ENCODE data around the gene MRC1. TPM values are rescaled to one million over a fixed set of nuclear protein-coding genes. Genes with fewer than 3 reads are reported as not detected.

MRC1 gene
- total RNA-seq, 1 donor from 2014 or later: not detected

DNA sequence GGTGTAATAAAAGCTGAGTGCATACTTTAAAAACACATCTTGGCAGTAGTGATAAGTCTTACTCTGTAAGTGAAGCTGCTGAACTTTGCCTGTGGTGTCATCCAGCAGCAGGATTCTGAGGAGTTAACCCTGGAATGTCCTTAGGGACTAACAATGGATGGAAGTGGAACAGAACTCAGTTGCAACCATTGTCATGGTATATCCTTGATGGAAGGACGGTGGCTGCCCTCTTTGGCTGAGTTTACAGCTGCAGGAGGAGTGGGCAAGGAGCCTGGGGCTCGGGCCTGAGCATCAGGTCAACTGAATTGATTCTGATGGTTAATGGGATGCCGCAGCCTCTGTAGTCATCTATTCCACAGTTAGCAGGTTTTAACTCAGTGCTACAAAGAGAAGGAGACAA lies 56.2 kb downstream of the MRC1 start:
- Mint-ChIP-seq H3K27me3 (ENCODE audit: low read depth) (no peaks in the 10 kb centered on the region), H3K4me3 (ENCODE audit: low read depth) (no peak overlapping the region), H3K4me1 (ENCODE audit: low read depth) (no peaks in the 10 kb centered on the region), H3K9me3 (no peaks in the 10 kb centered on the region), H3K27ac (no peak overlapping the region), H3K36me3 (ENCODE audit: low read depth) (no peaks in the 10 kb centered on the region)
- no peak for DNase-seq (ENCODE audit: low spot score)
- intact Hi-C loops (cut with micrococcal nuclease): no loop called here

DNA sequence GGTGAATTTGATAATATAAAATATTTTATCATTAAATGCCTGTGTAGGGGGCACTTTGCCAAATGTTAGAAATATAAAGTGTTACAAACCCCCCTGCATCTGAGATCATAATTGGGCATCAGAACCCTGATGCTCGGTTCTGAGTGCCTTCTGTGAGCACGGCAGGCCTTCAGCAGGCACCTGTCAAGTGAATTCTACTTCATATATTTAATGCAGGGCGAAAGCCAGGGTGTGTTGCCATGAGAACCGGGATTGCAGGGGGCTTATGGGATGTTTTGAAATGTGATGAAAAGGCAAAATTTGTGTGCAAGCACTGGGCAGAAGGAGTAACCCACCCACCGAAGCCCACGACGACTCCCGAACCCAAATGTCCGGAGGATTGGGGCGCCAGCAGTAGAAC lies 57.2 kb downstream of the MRC1 start:
- Mint-ChIP-seq H3K27me3 (ENCODE audit: low read depth) (no peaks in the 10 kb centered on the region), H3K36me3 (ENCODE audit: low read depth) (no peaks in the 10 kb centered on the region), H3K4me1 (ENCODE audit: low read depth) (no peaks in the 10 kb centered on the region), H3K9me3 (no peaks in the 10 kb centered on the region), H3K27ac (no peak overlapping the region), H3K4me3 (ENCODE audit: low read depth) (no peak overlapping the region)
- no peak for DNase-seq (ENCODE audit: low spot score)
- intact Hi-C loops (cut with micrococcal nuclease): no loop called here

DNA sequence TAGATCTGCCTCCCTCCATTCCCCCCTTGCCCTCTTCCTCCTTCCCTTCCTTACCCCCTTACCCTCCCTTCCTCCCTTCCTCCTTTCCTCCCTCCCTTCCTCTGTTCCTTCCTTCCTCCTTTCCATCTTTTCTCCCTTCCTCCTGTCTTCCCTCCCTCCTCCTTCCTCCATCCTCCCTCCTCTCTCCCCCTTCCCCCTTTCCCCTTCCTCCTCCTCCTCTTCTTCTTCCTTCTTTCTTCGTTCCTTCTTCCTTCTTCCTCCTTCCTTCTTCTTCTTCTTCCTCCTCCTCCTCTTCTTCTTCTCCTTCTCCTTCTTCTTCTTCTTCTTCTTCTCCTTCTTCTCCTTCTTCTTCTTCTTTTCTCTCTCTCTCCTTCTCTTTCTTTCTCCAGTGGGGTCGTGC lies 57.9 kb downstream of the MRC1 start:
- DNase-seq (ENCODE audit: low spot score): no peak
- intact Hi-C loops (cut with micrococcal nuclease): no loop called here
- no peaks in the 10 kb centered on the region for H3K4me1 Mint-ChIP-seq (ENCODE audit: low read depth)
- H3K36me3 Mint-ChIP-seq (ENCODE audit: low read depth): no peaks in the 10 kb centered on the region
- H3K27me3 Mint-ChIP-seq (ENCODE audit: low read depth): no peaks in the 10 kb centered on the region
- no peak overlapping the region for H3K27ac Mint-ChIP-seq
- H3K9me3 Mint-ChIP-seq: no peaks in the 10 kb centered on the region
- no peak overlapping the region for H3K4me3 Mint-ChIP-seq (ENCODE audit: low read depth)

DNA sequence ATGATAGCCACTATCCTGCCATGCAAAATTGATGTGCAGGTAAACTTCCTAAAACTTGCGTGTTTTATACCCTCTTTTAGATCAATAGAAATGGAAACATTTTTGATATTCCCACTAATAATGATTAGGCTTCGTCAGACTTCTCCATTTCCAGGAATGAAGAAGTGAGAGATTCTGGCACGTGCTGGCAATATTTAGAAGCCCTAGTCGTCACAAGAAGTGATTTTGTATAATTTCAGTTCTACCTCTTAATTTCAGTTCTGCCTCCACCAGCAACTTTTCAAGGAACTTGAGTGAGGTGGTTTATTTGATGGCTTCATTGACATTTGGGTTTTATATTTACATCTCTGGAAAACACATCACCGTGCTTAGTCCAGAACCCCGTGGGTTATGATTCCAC lies 61.9 kb downstream of the MRC1 start:
- H3K4me1 Mint-ChIP-seq (ENCODE audit: low read depth): no peaks in the 10 kb centered on the region
- H3K9me3 Mint-ChIP-seq: no peaks in the 10 kb centered on the region
- H3K36me3 Mint-ChIP-seq (ENCODE audit: low read depth): no peaks in the 10 kb centered on the region
- intact Hi-C loops (cut with micrococcal nuclease): no loop called here
- DNase-seq (ENCODE audit: low spot score): no peak
- no peak overlapping the region for H3K27ac Mint-ChIP-seq
- no peaks in the 10 kb centered on the region for H3K27me3 Mint-ChIP-seq (ENCODE audit: low read depth)
- no peak overlapping the region for H3K4me3 Mint-ChIP-seq (ENCODE audit: low read depth)

DNA sequence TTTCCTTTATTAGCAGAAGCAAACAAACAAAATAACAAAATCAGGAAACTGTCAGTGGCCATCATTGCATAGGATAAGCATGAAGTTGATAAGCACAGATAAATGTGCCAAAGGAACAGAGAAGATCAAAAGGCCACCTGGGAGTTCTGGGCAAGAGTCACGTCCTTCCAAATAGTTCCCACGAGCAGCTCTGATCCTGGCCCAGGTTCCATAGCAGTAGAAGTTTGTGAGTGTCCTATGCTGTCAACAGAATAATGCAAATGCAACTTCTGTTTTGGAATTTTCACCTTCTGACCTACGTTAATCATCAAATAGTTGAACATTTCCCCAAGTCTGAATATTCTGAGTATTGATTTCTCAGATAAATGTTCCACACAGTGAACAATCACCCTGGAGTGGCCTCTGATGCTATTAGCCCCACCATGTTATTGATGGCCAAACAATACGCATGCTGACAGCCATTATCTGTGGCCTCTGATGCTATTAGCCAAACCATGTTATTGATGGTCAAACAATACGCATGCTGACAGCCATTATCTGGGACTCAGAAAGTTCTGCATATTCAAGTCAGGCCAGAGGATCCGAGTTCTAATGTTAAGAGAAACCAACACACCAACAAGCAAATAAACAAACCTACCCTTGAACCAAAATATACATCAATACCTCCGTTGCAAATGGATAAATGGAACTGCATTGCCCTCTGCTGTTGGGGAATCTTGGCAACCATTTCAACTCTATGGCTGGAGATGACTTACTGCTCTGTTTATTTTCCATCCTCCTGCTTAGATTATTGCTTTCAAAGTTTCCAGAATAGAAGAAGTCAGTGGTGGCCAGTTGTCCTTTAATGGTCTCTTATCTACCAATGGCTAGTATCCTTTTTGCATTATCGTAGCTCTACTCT lies 63.3 kb downstream of the MRC1 start:
- no peak for DNase-seq (ENCODE audit: low spot score)
- Mint-ChIP-seq H3K36me3 (ENCODE audit: low read depth) (no peaks in the 10 kb centered on the region), H3K27me3 (ENCODE audit: low read depth) (no peaks in the 10 kb centered on the region), H3K9me3 (no peaks in the 10 kb centered on the region), H3K4me3 (ENCODE audit: low read depth) (no peak overlapping the region), H3K27ac (no peak overlapping the region), H3K4me1 (ENCODE audit: low read depth) (no peaks in the 10 kb centered on the region)
- intact Hi-C loops (cut with micrococcal nuclease): loop anchor here (1.0 kb wide), 1 partner anchor 265 kb away; no protein-coding TSS in a partner anchor

DNA sequence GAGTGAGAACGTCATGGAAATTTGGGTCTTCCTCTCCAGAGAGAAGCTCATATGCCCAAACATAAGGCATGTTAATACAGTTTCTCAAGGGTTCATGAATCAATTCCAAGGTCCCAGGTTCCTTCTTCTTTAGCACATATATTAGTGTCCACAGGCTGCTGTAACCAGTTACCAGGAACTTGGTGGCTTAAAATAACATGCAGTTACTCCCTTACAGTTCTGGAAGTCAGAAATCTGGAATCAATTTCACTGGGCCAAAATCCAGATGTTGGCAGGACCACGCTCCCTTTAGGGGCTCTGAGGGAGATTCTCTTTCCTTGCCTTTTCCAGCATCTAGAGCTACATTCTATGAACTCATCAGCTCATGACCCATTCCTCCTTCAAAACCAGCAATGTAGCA lies 64.8 kb downstream of the MRC1 start:
- H3K4me3 Mint-ChIP-seq (ENCODE audit: low read depth): no peak overlapping the region
- no peaks in the 10 kb centered on the region for H3K9me3 Mint-ChIP-seq
- H3K27ac Mint-ChIP-seq: no peak overlapping the region
- H3K4me1 Mint-ChIP-seq (ENCODE audit: low read depth): no peaks in the 10 kb centered on the region
- no peak for DNase-seq (ENCODE audit: low spot score)
- no peaks in the 10 kb centered on the region for H3K36me3 Mint-ChIP-seq (ENCODE audit: low read depth)
- H3K27me3 Mint-ChIP-seq (ENCODE audit: low read depth): no peaks in the 10 kb centered on the region
- intact Hi-C loops (cut with micrococcal nuclease): no loop called here

DNA sequence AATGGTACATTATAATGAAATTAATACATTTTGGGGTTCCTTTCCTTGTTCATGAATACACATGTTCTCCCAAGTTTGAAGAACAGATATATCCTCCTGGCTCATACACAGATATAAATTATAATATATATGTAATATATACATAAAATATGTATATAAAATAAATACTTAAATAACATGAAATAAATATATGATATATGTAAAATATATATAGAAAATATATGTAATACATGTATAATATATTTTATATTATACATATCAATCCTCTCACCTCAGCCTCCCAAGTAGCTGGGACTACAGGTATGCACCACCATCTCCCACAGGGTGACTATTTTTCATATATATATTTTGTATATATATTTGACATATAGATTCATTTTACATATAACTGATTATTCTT lies 68.0 kb downstream of the MRC1 start:
- no peak overlapping the region for H3K4me3 Mint-ChIP-seq (ENCODE audit: low read depth)
- intact Hi-C loops (cut with micrococcal nuclease): no loop called here
- no peaks in the 10 kb centered on the region for H3K9me3 Mint-ChIP-seq
- no peaks in the 10 kb centered on the region for H3K36me3 Mint-ChIP-seq (ENCODE audit: low read depth)
- no peak for DNase-seq (ENCODE audit: low spot score)
- no peak overlapping the region for H3K27ac Mint-ChIP-seq
- H3K27me3 Mint-ChIP-seq (ENCODE audit: low read depth): no peaks in the 10 kb centered on the region
- H3K4me1 Mint-ChIP-seq (ENCODE audit: low read depth): no peaks in the 10 kb centered on the region

DNA sequence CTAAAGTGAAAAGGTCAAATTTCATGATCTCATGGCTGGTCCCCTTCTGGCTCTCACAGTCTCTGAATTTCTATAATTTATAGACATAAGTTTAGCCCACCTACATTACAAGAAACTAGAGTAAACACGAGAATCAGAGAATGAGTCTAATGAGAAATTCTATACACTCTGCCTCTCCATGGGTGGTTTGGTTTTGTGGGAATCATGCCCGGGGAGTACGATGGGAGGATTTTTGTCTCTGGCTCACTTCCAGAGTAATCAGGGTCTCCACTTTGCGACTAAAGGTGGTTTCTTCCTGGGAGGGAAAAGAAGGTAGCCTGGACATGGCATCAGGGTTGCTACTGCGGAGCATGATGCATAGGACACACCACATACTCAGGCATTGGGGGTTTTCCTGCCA lies 69.7 kb downstream of the MRC1 start:
- intact Hi-C loops (cut with micrococcal nuclease): no loop called here
- Mint-ChIP-seq H3K4me3 (ENCODE audit: low read depth) (no peak overlapping the region), H3K9me3 (no peaks in the 10 kb centered on the region), H3K36me3 (ENCODE audit: low read depth) (no peaks in the 10 kb centered on the region), H3K27ac (no peak overlapping the region), H3K27me3 (ENCODE audit: low read depth) (no peaks in the 10 kb centered on the region), H3K4me1 (ENCODE audit: low read depth) (no peaks in the 10 kb centered on the region)
- no peak for DNase-seq (ENCODE audit: low spot score)

DNA sequence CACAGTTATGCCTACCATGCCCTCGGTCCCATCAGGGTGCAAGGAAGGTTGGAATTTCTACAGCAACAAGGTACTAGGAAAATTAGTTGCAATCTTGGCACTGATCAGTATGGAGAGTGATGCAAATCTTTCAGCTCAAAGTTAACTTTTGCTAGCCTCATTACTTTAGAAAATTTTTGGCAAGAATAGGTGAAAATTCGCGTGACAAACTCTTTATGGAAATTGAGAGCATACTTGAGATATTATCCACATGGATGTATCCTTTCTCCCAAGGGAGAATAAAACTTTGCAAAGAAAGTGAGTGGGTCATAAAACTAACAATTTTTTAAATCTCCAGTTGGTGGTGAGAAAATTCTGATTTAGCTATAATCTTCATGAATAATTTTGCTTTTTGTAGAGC lies 71.5 kb downstream of the MRC1 start:
- Mint-ChIP-seq H3K9me3 (no peaks in the 10 kb centered on the region), H3K27ac (no peak overlapping the region), H3K4me1 (ENCODE audit: low read depth) (no peaks in the 10 kb centered on the region), H3K27me3 (ENCODE audit: low read depth) (no peaks in the 10 kb centered on the region), H3K36me3 (ENCODE audit: low read depth) (no peaks in the 10 kb centered on the region), H3K4me3 (ENCODE audit: low read depth) (no peak overlapping the region)
- intact Hi-C loops (cut with micrococcal nuclease): no loop called here
- DNase-seq (ENCODE audit: low spot score): no peak

DNA sequence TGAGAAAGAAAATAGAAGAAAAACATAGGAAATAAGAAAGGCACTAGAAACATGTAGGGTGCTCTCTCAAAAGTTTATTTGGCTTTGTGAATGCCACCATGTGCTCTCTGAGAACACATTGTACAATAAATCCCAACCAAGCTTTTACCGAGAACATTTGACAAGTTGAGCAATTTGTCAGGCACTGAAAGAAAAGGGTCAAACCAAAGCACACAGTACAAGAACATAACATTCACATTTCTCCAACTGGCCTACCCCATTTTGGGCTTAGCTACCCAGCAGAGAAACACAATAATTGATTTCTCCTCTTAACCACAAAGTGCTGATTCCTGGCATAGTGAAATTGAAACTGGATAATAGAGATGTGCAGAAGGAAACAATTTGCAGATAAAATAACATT lies 73.4 kb downstream of the MRC1 start:
- H3K27ac Mint-ChIP-seq: no peak overlapping the region
- no peaks in the 10 kb centered on the region for H3K4me1 Mint-ChIP-seq (ENCODE audit: low read depth)
- DNase-seq (ENCODE audit: low spot score): no peak
- intact Hi-C loops (cut with micrococcal nuclease): no loop called here
- H3K36me3 Mint-ChIP-seq (ENCODE audit: low read depth): no peaks in the 10 kb centered on the region
- no peaks in the 10 kb centered on the region for H3K9me3 Mint-ChIP-seq
- no peak overlapping the region for H3K4me3 Mint-ChIP-seq (ENCODE audit: low read depth)
- H3K27me3 Mint-ChIP-seq (ENCODE audit: low read depth): no peaks in the 10 kb centered on the region

DNA sequence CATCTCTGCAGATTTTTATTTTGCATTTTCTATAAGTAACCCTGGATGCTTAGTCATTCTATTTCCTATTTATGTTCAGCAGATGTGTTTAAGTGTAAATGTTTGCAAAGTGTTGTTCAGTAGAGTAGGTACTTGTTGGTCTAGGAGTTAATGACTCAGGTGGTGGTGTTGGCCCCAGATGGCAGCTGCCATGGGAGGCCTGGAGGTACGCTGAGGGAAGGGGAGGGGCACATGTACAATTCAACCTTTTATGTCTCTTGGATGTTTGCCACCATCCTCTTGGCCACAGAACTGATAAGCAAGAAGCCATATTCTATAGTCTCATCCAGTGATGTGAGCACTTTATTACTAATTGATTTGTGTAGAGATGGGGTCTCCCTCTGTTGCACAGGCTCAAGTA lies 74.5 kb downstream of the MRC1 start:
- Mint-ChIP-seq H3K36me3 (ENCODE audit: low read depth) (no peaks in the 10 kb centered on the region), H3K27ac (no peak overlapping the region), H3K27me3 (ENCODE audit: low read depth) (no peaks in the 10 kb centered on the region), H3K4me3 (ENCODE audit: low read depth) (no peak overlapping the region), H3K4me1 (ENCODE audit: low read depth) (no peaks in the 10 kb centered on the region), H3K9me3 (no peaks in the 10 kb centered on the region)
- DNase-seq (ENCODE audit: low spot score): no peak
- intact Hi-C loops (cut with micrococcal nuclease): no loop called here

DNA sequence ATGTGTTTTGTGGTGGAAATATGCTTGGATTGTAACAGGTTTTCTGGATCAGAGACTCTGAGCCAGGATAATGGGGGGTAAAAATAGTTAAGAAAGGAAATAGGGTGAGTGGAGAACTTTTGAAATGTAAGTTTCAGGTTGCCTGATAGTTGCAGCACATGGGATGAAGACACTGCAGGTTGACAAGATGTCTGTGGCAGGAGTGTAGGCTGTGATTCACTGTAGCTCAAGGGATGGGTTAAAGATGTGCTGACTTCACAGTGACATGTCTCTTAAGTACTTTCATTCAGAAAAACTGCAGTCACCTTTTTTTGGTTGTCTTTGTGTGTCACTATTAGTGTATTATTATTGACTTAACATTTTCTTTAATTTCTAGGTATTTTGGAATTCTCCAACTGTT lies 79.0 kb downstream of the MRC1 start:
- intact Hi-C loops (cut with micrococcal nuclease): no loop called here

DNA sequence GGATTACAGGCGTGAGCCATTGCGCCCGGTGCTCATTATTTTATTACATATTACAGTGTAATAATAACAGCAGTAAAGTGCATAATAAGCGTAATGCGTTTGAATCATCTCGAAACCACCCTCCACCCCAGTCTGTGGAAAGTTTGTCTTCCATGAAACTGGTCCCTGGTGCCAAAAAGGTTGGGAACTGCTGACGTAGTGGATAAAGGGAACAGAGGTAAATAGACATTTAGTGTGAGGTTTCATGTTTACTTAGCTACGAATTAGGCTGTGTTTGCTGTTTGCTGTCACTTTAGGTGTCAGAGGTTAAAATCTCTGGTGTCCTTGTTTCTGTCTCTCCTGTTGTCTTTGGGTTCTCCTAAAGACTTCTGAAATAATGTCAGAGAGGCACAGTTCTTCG lies 82.3 kb downstream of the MRC1 start:
- H3K4me3 Mint-ChIP-seq (ENCODE audit: low read depth): no peak overlapping the region
- no peaks in the 10 kb centered on the region for H3K36me3 Mint-ChIP-seq (ENCODE audit: low read depth)
- no peaks in the 10 kb centered on the region for H3K9me3 Mint-ChIP-seq
- no peak for DNase-seq (ENCODE audit: low spot score)
- H3K4me1 Mint-ChIP-seq (ENCODE audit: low read depth): no peaks in the 10 kb centered on the region
- H3K27ac Mint-ChIP-seq: no peak overlapping the region
- no peaks in the 10 kb centered on the region for H3K27me3 Mint-ChIP-seq (ENCODE audit: low read depth)
- intact Hi-C loops (cut with micrococcal nuclease): no loop called here

More for the DNA sequence above, 79.0 kb downstream of the MRC1 start:
- Mint-ChIP-seq H3K9me3 (no peaks in the 10 kb centered on the region), H3K36me3 (ENCODE audit: low read depth) (no peaks in the 10 kb centered on the region), H3K4me3 (ENCODE audit: low read depth) (no peak overlapping the region), H3K4me1 (ENCODE audit: low read depth) (no peaks in the 10 kb centered on the region), H3K27ac (no peak overlapping the region), H3K27me3 (ENCODE audit: low read depth) (no peaks in the 10 kb centered on the region)
- no peak for DNase-seq (ENCODE audit: low spot score)

DNA sequence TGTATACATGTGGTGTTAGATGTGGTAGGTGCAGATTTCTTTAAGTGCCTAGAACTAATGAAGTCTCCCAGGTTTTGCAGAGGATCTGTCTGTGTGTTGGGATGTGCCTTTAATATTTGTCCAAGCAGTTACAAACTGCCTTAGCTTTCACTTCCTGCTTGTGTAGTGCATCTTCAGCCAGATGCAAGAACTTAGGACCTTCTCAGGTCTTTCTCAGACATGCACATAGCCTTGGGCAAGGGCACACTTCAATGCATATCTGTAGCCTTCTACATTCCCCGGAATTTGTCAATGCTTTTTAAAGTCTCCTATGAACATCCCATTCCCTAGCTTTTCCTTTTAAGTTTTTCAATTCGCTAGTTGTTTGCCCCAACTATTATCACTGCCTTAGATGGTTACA lies 95.4 kb downstream of the MRC1 start:
- Mint-ChIP-seq H3K27me3 (ENCODE audit: low read depth) (no peaks in the 10 kb centered on the region), H3K4me1 (ENCODE audit: low read depth) (no peaks in the 10 kb centered on the region), H3K9me3 (no peaks in the 10 kb centered on the region), H3K4me3 (ENCODE audit: low read depth) (no peak overlapping the region), H3K27ac (no peak overlapping the region), H3K36me3 (ENCODE audit: low read depth) (no peaks in the 10 kb centered on the region)
- intact Hi-C loops (cut with micrococcal nuclease): no loop called here
- no peak for DNase-seq (ENCODE audit: low spot score)
